HG03432 (cell line): ENCODE measurements around the gene JCAD.
"Not testable (repeated sequence)": the region's sequence is repeated elsewhere in the genome, so short reads cannot be mapped to it uniquely, and the experiment has no call there.

Experiments used
- ATAC-seq: cut with Tn5 transposase; IDR thresholded peaks from one replicate; pipeline ENCODE4 v1.9.1; 2021; ENCODE audit warnings: mild to moderate bottlenecking, moderate library complexity; ENCODE audit not compliant: unreplicated experiment

JCAD gene

GRCh38 chr10:30059209-30060107 is at the start of gene JCAD:
Gene JCAD, minus strand, starts transcription at chr10:30059586. Its CDS starts 11,774 bp downstream, at chr10:30047812.
- peak; percentile 89 for ATAC-seq

GRCh38 chr10:30106987-30107386 is 47.6 kb upstream of the JCAD start:
- no peak for ATAC-seq

- no peak for ATAC-seq
Observed at GRCh38 chr10:30103595-30104320, 44.4 kb upstream of the JCAD start.

GRCh38 chr10:30099706-30100105 is 40.3 kb upstream of the JCAD start:
- ATAC-seq, result not testable (repeated sequence)

GRCh38 chr10:30099101-30099500 is 39.7 kb upstream of the JCAD start:
- ATAC-seq, result no peak

- ATAC-seq, result no peak
Observed at GRCh38 chr10:30098629-30099028, 39.2 kb upstream of the JCAD start.

GRCh38 chr10:30096564-30096963 is 37.2 kb upstream of the JCAD start:
- ATAC-seq, result no peak

GRCh38 chr10:30095631-30096422 is 36.4 kb upstream of the JCAD start:
- no peak for ATAC-seq

- ATAC-seq, result no peak
Observed at GRCh38 chr10:30094601-30095000, 35.2 kb upstream of the JCAD start.

- ATAC-seq, result no peak
Observed at GRCh38 chr10:30093303-30093950, 34.0 kb upstream of the JCAD start.

GRCh38 chr10:30092151-30092790 is 32.9 kb upstream of the JCAD start:
- no peak for ATAC-seq

GRCh38 chr10:30091136-30091535 is 31.8 kb upstream of the JCAD start:
- ATAC-seq, result no peak

- no peak for ATAC-seq
Observed at GRCh38 chr10:30088178-30088577, 28.8 kb upstream of the JCAD start.

GRCh38 chr10:30083934-30084333 is 24.5 kb upstream of the JCAD start:
- no peak for ATAC-seq

GRCh38 chr10:30081182-30081581 is 21.8 kb upstream of the JCAD start:
- no peak for ATAC-seq

GRCh38 chr10:30080161-30080560 is 20.8 kb upstream of the JCAD start:
- no peak for ATAC-seq

- ATAC-seq, result no peak
Observed at GRCh38 chr10:30079408-30079807, 20.0 kb upstream of the JCAD start.

- ATAC-seq, result no peak
Observed at GRCh38 chr10:30075481-30075880, 16.1 kb upstream of the JCAD start.

- no peak for ATAC-seq
Observed at GRCh38 chr10:30074933-30075332, 15.5 kb upstream of the JCAD start.

GRCh38 chr10:30074090-30074489 is 14.7 kb upstream of the JCAD start:
- ATAC-seq, result no peak
